K562 (cell line): ENCODE measurements around the gene SRMS. TPM values are rescaled to one million over a fixed set of nuclear protein-coding genes. Genes with fewer than 3 reads are reported as not detected.

Experiments
- ATAC-seq: fragments of 200-7000 bp; cut with Tn5 transposase; 3 replicates; pipeline ENCODE4 v1.9.1; 2020; ENCODE audit warnings: moderate library complexity
- BruUV-seq: library from RNA; stranded (reverse); fragments of 400-500 nt; replicated peaks from 2 replicates; lab custom pipeline; 2021; lab: Mats Ljungman, UMichigan
- CTCF ChIA-PET: fragments of 300-600 bp; formaldehyde crosslinking; extraction: SDS; loops from one replicate; lab custom pipeline; 2021; ENCODE audit warnings: low intra/inter-chr PET ratio; lab: Yijun Ruan, JAX
- POLR2A ChIA-PET: fragments of 300-600, 350-650 bp; sonication (Branson Sonifier 250); formaldehyde crosslinking; extraction: SDS; loops from one replicate; lab custom pipeline; 2021; ENCODE audit warnings: antibody characterized with exemption, inconsistent platforms; lab: Yijun Ruan, JAX
- DNase-seq, 4 experiments: peaks; one replicate each; pipeline versions ENCODE4 v3.0.0 to v3.0.0-alpha.2; 2011 to 2018; ENCODE audit warnings: low spot score in 3 of 4, mixed read lengths in 3 of 4; ENCODE audit errors: extremely low read depth in 1 of 4
- FAIRE-seq: peaks from 2 replicates; lab custom pipeline; 2011; peaks lifted over from hg19 to GRCh38; lab: Jason Lieb, UNC
- H2AFZ ChIP-seq: 2 replicates; pipeline ENCODE4 v1.6.0; 2011; ENCODE audit warnings: low read depth, low read length, control low read depth, inconsistent platforms
- H3K27ac ChIP-seq: fragments of 200-600 bp; 3 replicates; pipeline ENCODE4 v1.8.0; 2011; ENCODE audit warnings: low read depth, mild to moderate bottlenecking, control low read depth, inconsistent platforms, low read length, moderate library complexity, mixed read lengths; ENCODE audit errors: extremely low read depth
- H3K27me3 ChIP-seq, 2 experiments: fragments of 300-600 bp in 1 of 2; 2 replicates in 1 of 2; 3 replicates in 1 of 2; pipeline versions ENCODE4 v1.6.0 to v1.8.0; 2011; ENCODE audit warnings: inconsistent platforms in 2 of 2, low read length in 2 of 2, mild to moderate bottlenecking in 1 of 2, mixed read lengths in 1 of 2, moderate library complexity in 1 of 2; ENCODE audit not compliant: control insufficient read depth in 2 of 2, insufficient read depth in 2 of 2
- H3K36me3 ChIP-seq: fragments of 300-600 bp; 3 replicates; pipeline ENCODE4 v1.8.0; 2011; ENCODE audit warnings: mild to moderate bottlenecking, low read length, inconsistent platforms; ENCODE audit not compliant: control insufficient read depth, insufficient read depth
- H3K4me1 ChIP-seq, 2 experiments: fragments of 200-600 bp in 1 of 2; replicated peaks in 1 of 2; 2 replicates in 1 of 2; 3 replicates in 1 of 2; pipeline versions ENCODE4 v1.5.1 to v1.8.0; 2011; ENCODE audit warnings: inconsistent platforms in 2 of 2, low read length in 2 of 2, mild to moderate bottlenecking in 1 of 2, mixed read lengths in 1 of 2, moderate library complexity in 1 of 2; ENCODE audit not compliant: control insufficient read depth in 2 of 2, insufficient read depth in 2 of 2
- H3K4me2 ChIP-seq: 2 replicates; pipeline ENCODE4 v1.6.1; 2011; ENCODE audit warnings: low read length, control low read depth, inconsistent platforms, mixed read lengths; ENCODE audit not compliant: insufficient read depth
- H3K4me3 ChIP-seq: fragments of 200-600 bp; sonication (generic), shearing (Covaris generic); 2 replicates; pipeline ENCODE4 v1.5.1; 2016; ENCODE audit warnings: control low read depth, inconsistent platforms
- H3K79me2 ChIP-seq: fragments of 200-600 bp; 3 replicates; pipeline ENCODE4 v1.8.0; 2011; ENCODE audit warnings: low read length, inconsistent platforms; ENCODE audit not compliant: control insufficient read depth, insufficient read depth
- H3K9ac ChIP-seq, 2 experiments: 2 replicates each; pipeline versions ENCODE4 v1.6.0 to v1.6.1; 2011; ENCODE audit warnings: low read depth in 2 of 2, low read length in 2 of 2, control low read depth in 1 of 2, inconsistent platforms in 1 of 2, mild to moderate bottlenecking in 1 of 2, mixed read lengths in 1 of 2; ENCODE audit not compliant: insufficient read depth in 1 of 2
- H3K9me1 ChIP-seq: one replicate; pipeline ENCODE4 v1.6.0; 2011; ENCODE audit warnings: inconsistent platforms, mild to moderate bottlenecking, low read length, moderate library complexity; ENCODE audit not compliant: control insufficient read depth, insufficient read depth
- H3K9me3 ChIP-seq: replicated peaks from 2 replicates; pipeline ENCODE4 v1.5.1; 2011; ENCODE audit warnings: low read depth, low read length, inconsistent platforms; ENCODE audit not compliant: control insufficient read depth, insufficient read depth
- H4K20me1 ChIP-seq: replicated peaks from 2 replicates; pipeline ENCODE4 v1.6.1; 2011; ENCODE audit warnings: low read length, inconsistent platforms, mixed read lengths; ENCODE audit not compliant: control insufficient read depth, insufficient read depth
- ADNP ChIP-seq: fragments of 200-800 bp; sonication (Bioruptor generic); IDR thresholded peaks from 2 replicates; pipeline ENCODE4 v1.6.1; 2016; ENCODE audit warnings: missing genetic modification characterization, missing compliant biosample characterization
- CREB1 ChIP-seq, 2 experiments: sonication (generic) in 1 of 2; formaldehyde crosslinking in 1 of 2; IDR thresholded peaks; 2 replicates each; pipeline versions ENCODE4 v1.6.1 to v1.8.0; 2012 to 2022; ENCODE audit warnings: inconsistent platforms in 1 of 2, mild to moderate bottlenecking in 1 of 2, missing genetic modification reagents in 1 of 2, moderate library complexity in 1 of 2
- ERF ChIP-seq: fragments of 450-650 bp; formaldehyde crosslinking; IDR thresholded peaks from 2 replicates; pipeline ENCODE4 v1.4.0; 2020; ENCODE audit warnings: mild to moderate bottlenecking, mixed read lengths
- HLTF ChIP-seq: fragments of 450-650 bp; IDR thresholded peaks from 2 replicates; pipeline ENCODE4 v1.6.1; 2016
- NCOA2 ChIP-seq, 2 experiments: fragments of 450-650 bp; IDR thresholded peaks; 2 replicates each; pipeline ENCODE4 v1.6.1; 2018; ENCODE audit warnings: mild to moderate bottlenecking in 2 of 2, moderate library complexity in 1 of 2; ENCODE audit not compliant: partially characterized antibody in 2 of 2
- PHTF2 ChIP-seq: fragments of 250-450 bp; sonication (Bioruptor Pico); IDR thresholded peaks from 2 replicates; pipeline ENCODE4 v1.5.0; 2021; ENCODE audit warnings: mild to moderate bottlenecking
- RBFOX2 ChIP-seq: fragments of 200-400 bp; formaldehyde crosslinking; IDR thresholded peaks from 2 replicates; pipeline ENCODE4 v1.6.1; 2017; ENCODE audit warnings: low read depth, mild to moderate bottlenecking, low read length, moderate library complexity
- RBM34 ChIP-seq: fragments of 200-400 bp; formaldehyde crosslinking; IDR thresholded peaks from 2 replicates; pipeline ENCODE4 v1.6.1; 2018; ENCODE audit warnings: low read length, borderline replicate concordance; ENCODE audit not compliant: insufficient read depth
- SAP30 ChIP-seq: fragments of 200-600 bp; sonication (generic); IDR thresholded peaks from 2 replicates; pipeline ENCODE4 v1.6.1; 2012; ENCODE audit warnings: borderline replicate concordance, low read depth, mild to moderate bottlenecking, moderate library complexity, low read length, control low read depth, inconsistent platforms; ENCODE audit not compliant: insufficient read depth, poor library complexity, severe bottlenecking
- SP1 ChIP-seq: sonication (generic); formaldehyde crosslinking; IDR thresholded peaks from 2 replicates; pipeline ENCODE4 v1.8.1; 2022; ENCODE audit warnings: mild to moderate bottlenecking, missing genetic modification reagents
- ZBTB1 ChIP-seq: sonication (generic); formaldehyde crosslinking; IDR thresholded peaks from 2 replicates; pipeline ENCODE4 v1.8.1; 2023; ENCODE audit warnings: missing genetic modification reagents, low read depth, mild to moderate bottlenecking, borderline replicate concordance
- ZNF143 ChIP-seq: sonication (generic); formaldehyde crosslinking; IDR thresholded peaks from 2 replicates; pipeline ENCODE4 v1.9.0; 2022; ENCODE audit warnings: mild to moderate bottlenecking, missing genetic modification reagents
- ZZZ3 ChIP-seq: fragments of 450-650 bp; IDR thresholded peaks from 2 replicates; pipeline ENCODE4 v1.6.1; 2016; ENCODE audit warnings: antibody characterized with exemption, mild to moderate bottlenecking, moderate library complexity
- WGBS: fragments of 100-300 bp; shearing (Covaris generic); methylation state at CpG from one replicate; pipeline ENCODE4 v1.1.6; 2016; ENCODE audit warnings: low coverage, mixed read lengths; ENCODE audit not compliant: insufficient coverage; ENCODE audit errors: missing lambda C conversion rate; 5-methylcytosine and 5-hydroxymethylcytosine counted together
- in situ Hi-C: fragments of 300-500 bp; cut with MboI; formaldehyde crosslinking; loops from 4 replicates; pipeline ENCODE4 v1.15.0; 2018; ENCODE audit warnings: inconsistent platforms, mixed read lengths
- intact Hi-C: fragments of 100-400 bp; cut with micrococcal nuclease; formaldehyde crosslinking; loops from 2 replicates; pipeline ENCODE4 v1.14.2; 2022
- polyA plus RNA-seq, 8 experiments: library from polyadenylated mRNA; depleted of rRNA in 4 of 8; stranded (reverse) in 5 of 8; unstranded in 3 of 8; fragments of >200 nt; fragmentation: Nextera tagmentation in 2 of 8; fragmentation: Illumina TruSeq in 1 of 8; extraction: Ambion mirVana in 2 of 8; extraction: Trizol in 1 of 8; gene quantifications; 2 replicates each; pipeline versions ENCODE4 v1.2.1 to v1.2.3, GENCODE V29; 2011 to 2014; ENCODE audit warnings: inconsistent platforms in 1 of 8, missing spikeins in 1 of 8
- total RNA-seq, 7 experiments: library from RNA; depleted of rRNA in 6 of 7; stranded (reverse); fragments of >200 nt in 6 of 7; fragmentation: Illumina TruSeq in 2 of 7; extraction: Trizol in 2 of 7; gene quantifications; 2 replicates each; pipeline versions ENCODE4 v1.2.1 to v1.2.3, GENCODE V29; 2011 to 2021; ENCODE audit warnings: low replicate concordance in 1 of 7
- TF ChIP-seq, protein P1 (sequence below), 3 experiments: fragments of 200-800 bp in 1 of 3; sonication (Bioruptor generic) in 1 of 3; sonication (generic) in 1 of 3; formaldehyde crosslinking in 1 of 3; IDR thresholded peaks; 2 replicates each; pipeline versions ENCODE4 v1.6.1 to v1.8.0; 2016 to 2022; ENCODE audit warnings: mild to moderate bottlenecking in 2 of 3, missing compliant biosample characterization in 2 of 3, missing genetic modification characterization in 2 of 3, missing genetic modification reagents in 1 of 3
- TF ChIP-seq, protein P2 (sequence below), 2 experiments: fragments of 200-800 bp in 1 of 2; sonication (Bioruptor generic) in 1 of 2; sonication (generic) in 1 of 2; formaldehyde crosslinking in 1 of 2; IDR thresholded peaks in 1 of 2; conservative IDR thresholded peaks in 1 of 2; 2 replicates each; pipeline versions ENCODE4 v1.5.0 to v1.6.1; 2016 to 2020; ENCODE audit warnings: missing compliant biosample characterization in 1 of 2, missing genetic modification characterization in 1 of 2, missing genetic modification reagents in 1 of 2
- TF ChIP-seq, protein P3 (sequence below): sonication (generic); formaldehyde crosslinking; IDR thresholded peaks from 2 replicates; pipeline ENCODE4 v1.5.0; 2020; ENCODE audit warnings: missing genetic modification reagents

SRMS gene
- total and polyA plus RNA-seq, 9 of the 15 experiments (the other 6 are each of a cell fraction or from before 2014, with no cell fraction given), result 0.07 TPM; not detected in 8

DNA sequence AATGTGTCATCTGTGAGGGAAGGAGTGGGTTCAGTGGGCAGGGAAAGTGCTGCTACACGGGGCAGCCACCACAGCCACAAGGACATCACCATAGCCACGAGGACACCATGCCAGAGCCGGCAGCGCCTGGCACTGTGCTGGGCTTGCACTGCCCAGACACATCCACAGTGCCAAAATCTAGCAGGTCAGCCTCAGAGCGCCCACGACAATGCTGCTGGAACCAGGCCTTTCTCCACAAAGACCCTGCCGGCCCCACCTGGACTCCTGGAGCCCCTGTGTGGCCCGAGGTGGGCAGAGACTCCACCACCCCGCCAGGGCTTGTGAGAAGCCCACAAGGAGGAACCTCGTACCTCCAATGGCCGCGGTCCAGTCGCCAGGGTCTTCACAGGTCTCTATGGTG lies 45.1 kb upstream of the SRMS start (continued):
- TF ChIP-seq ZBTB1 (CRISPR knock-in tag) (no peak), SP1 (CRISPR knock-in tag) (no peak), SAP30 (no peak)

DNA sequence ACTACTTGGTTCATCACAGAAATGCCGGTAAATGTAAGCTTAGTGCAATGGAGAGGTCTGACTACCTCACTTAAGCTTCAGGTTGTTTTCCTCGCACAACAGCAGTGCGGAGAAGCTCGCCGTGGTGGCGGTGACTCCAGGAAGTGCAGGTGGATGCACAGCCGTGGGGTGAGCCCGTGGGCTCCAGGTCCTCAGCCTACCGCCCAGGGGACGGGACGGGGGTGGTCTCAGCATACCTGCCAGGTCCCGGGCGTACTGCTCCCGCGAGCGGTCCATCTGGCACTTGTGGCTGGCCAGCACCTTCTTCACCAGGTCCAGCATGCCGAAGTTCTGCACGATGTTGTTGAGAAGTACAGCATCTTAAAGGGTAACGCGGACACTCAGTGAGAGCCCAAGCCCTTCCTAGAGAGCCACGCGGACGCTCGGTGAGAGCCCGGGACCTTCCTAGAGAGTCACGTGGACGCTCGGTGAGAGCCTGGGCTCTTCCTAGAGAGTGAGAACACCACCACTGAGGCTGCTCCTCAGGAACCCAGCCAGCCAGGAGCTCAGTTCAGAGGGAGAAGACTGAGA lies 44.3 kb upstream of the SRMS start:
- H4K20me1 ChIP-seq, result no peaks in the 10 kb centered on the region
- in situ Hi-C loops, result no loop called here
- ChIA-PET POLR2A (interaction anchor here (0.9 to 1.1 kb wide), 2 partner anchors 9 to 54 kb away, joined by 3 to 7 read pairs; no protein-coding TSS in a partner anchor), CTCF (no interaction called here)
- peaks cover 44% of the 10 kb centered on the region; the same call in 2 of the 3 replicates for H3K36me3 ChIP-seq
- no peak overlapping the region for H3K4me3 ChIP-seq
- no peak overlapping the region; a peak in 1 of 4 replicates for H3K9ac ChIP-seq
- H3K9me1 ChIP-seq, result peaks cover 5% of the 10 kb centered on the region
- no peak overlapping the region for H3K4me2 ChIP-seq
- H3K27me3 ChIP-seq, result no peaks in the 10 kb centered on the region
- no TSS peak for BruUV-seq
- intact Hi-C loops, result no loop called here
- no peak for DNase-seq
- FAIRE-seq, result no peak
- peaks cover 0 to 25% of the 10 kb centered on the region in 2 experiments; a peak in 2 of 5 replicates for H3K4me1 ChIP-seq
- 92% methylated on average over 23 of the region's 28 CpGs for WGBS
- ATAC-seq, result no peak
- no peaks in the 10 kb centered on the region for H3K9me3 ChIP-seq
- no peaks in the 10 kb centered on the region for H3K79me2 ChIP-seq
- H3K27ac ChIP-seq, result no peak overlapping the region
- no peak overlapping the region for H2AFZ ChIP-seq
- no peak for TF ChIP-seq NCOA2 (IDR thresholded peaks at IDR 0.05; ENCODE audit: partially characterized antibody in 2 of 2)
- TF ChIP-seq, protein P1, sequence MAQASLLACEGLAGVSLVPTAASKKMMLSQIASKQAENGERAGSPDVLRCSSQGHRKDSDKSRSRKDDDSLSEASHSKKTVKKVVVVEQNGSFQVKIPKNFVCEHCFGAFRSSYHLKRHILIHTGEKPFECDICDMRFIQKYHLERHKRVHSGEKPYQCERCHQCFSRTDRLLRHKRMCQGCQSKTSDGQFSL (CRISPR knock-in tag; IDR thresholded peaks at IDR 0.05), result no peak
- TF ChIP-seq, protein P1 (tag; IDR thresholded peaks at IDR 0.05), result no peak
- TF ChIP-seq ERF (CRISPR knock-in tag), result no peak
- no peak for TF ChIP-seq HLTF
- no peak for TF ChIP-seq CREB1 (IDR thresholded peaks at IDR 0.05)
- no peak for TF ChIP-seq CREB1 (CRISPR knock-in tag; IDR thresholded peaks at IDR 0.05)
- no peak for TF ChIP-seq ADNP (tag)
- TF ChIP-seq RBFOX2, result no peak
- TF ChIP-seq, protein P2, sequence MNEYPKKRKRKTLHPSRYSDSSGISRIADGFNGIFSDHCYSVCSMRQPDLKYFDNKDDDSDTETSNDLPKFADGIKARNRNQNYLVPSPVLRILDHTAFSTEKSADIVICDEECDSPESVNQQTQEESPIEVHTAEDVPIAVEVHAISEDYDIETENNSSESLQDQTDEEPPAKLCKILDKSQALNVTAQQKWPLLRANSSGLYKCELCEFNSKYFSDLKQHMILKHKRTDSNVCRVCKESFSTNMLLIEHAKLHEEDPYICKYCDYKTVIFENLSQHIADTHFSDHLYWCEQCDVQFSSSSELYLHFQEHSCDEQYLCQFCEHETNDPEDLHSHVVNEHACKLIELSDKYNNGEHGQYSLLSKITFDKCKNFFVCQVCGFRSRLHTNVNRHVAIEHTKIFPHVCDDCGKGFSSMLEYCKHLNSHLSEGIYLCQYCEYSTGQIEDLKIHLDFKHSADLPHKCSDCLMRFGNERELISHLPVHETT (CRISPR knock-in tag; conservative IDR thresholded peaks at IDR 0.05 in 1 of 2, IDR thresholded peaks at IDR 0.05 in 1 of 2), result no peak
- TF ChIP-seq PHTF2 (CRISPR knock-in tag), result no peak
- no peak for TF ChIP-seq RBM34
- no peak for TF ChIP-seq ZZZ3
- no peak for TF ChIP-seq ZNF143 (CRISPR knock-in tag)
- TF ChIP-seq, protein P3, sequence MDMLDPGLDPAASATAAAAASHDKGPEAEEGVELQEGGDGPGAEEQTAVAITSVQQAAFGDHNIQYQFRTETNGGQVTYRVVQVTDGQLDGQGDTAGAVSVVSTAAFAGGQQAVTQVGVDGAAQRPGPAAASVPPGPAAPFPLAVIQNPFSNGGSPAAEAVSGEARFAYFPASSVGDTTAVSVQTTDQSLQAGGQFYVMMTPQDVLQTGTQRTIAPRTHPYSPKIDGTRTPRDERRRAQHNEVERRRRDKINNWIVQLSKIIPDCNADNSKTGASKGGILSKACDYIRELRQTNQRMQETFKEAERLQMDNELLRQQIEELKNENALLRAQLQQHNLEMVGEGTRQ (CRISPR knock-in tag), result no peak
